H1 (cell line): ENCODE data around the gene ZDHHC3. TPM values are rescaled to one million over a fixed set of nuclear protein-coding genes. Genes with fewer than 3 reads are reported as not detected.

Experiments used
- CTCF ChIA-PET: fragments of 300-600 bp; sonication (Branson Sonifier 250); formaldehyde crosslinking; loops from one replicate; lab custom pipeline; 2021; ENCODE audit not compliant: partially characterized antibody; lab: Charles Lee
- POLR2A ChIA-PET: fragments of 300-600 bp; sonication (Branson Sonifier 250); formaldehyde crosslinking; loops from one replicate; lab custom pipeline; 2021; ENCODE audit warnings: inconsistent platforms; ENCODE audit not compliant: partially characterized antibody; lab: Charles Lee
- DNase-seq, 2 experiments: peaks; one replicate each; pipeline versions ENCODE4 v3.0.0 to v3.0.0-alpha.2; 2010 to 2022; ENCODE audit warnings: low spot score in 2 of 2, low read depth in 1 of 2, mixed read lengths in 1 of 2
- FAIRE-seq: peaks from 2 replicates; lab custom pipeline; 2011; peaks lifted over from hg19 to GRCh38; lab: Jason Lieb, UNC
- H2AFZ ChIP-seq: 2 replicates; pipeline ENCODE4 v1.8.1; 2012; ENCODE audit warnings: low read length, inconsistent platforms
- H2AK5ac ChIP-seq: 2 replicates; pipeline ENCODE4 v1.6.1; 2013; ENCODE audit warnings: low read depth, low read length
- H2BK120ac ChIP-seq: replicated peaks from 2 replicates; pipeline ENCODE3; 2013; ENCODE audit warnings: low read depth, low read length, inconsistent platforms
- H2BK12ac ChIP-seq: 2 replicates; pipeline ENCODE4 v1.6.1; 2013; ENCODE audit warnings: low read depth, low read length
- H2BK15ac ChIP-seq: 2 replicates; pipeline ENCODE4 v1.6.1; 2013; ENCODE audit warnings: low read length
- H2BK20ac ChIP-seq: 2 replicates; pipeline ENCODE4 v1.6.1; 2013; ENCODE audit warnings: low read length
- H2BK5ac ChIP-seq: 2 replicates; pipeline ENCODE4 v1.6.1; 2013; ENCODE audit warnings: low read depth, low read length
- H3K14ac ChIP-seq: 2 replicates; pipeline ENCODE4 v1.6.1; 2013; ENCODE audit warnings: inconsistent platforms; ENCODE audit not compliant: insufficient read length
- H3K18ac ChIP-seq: 2 replicates; pipeline ENCODE4 v1.6.1; 2013; ENCODE audit warnings: low read length; ENCODE audit errors: extremely low read depth
- H3K23ac ChIP-seq: 2 replicates; pipeline ENCODE4 v1.6.1; 2013; ENCODE audit warnings: inconsistent platforms; ENCODE audit not compliant: insufficient read length
- H3K23me2 ChIP-seq: 2 replicates; pipeline ENCODE4 v1.6.1; 2013; ENCODE audit warnings: low read depth, low read length
- H3K27ac ChIP-seq: 2 replicates; pipeline ENCODE4 v1.6.1; 2011; ENCODE audit warnings: low read depth, low read length, inconsistent platforms
- H3K27me3 ChIP-seq, 4 experiments: replicated peaks in 1 of 4; 1 replicate in 1 of 4; 2 replicates in 3 of 4; pipeline versions ENCODE4 v1.6.1 to v1.8.1; 2011 to 2013; ENCODE audit warnings: low read length in 3 of 4, mild to moderate bottlenecking in 3 of 4, inconsistent platforms in 2 of 4, mixed read lengths in 2 of 4, moderate library complexity in 1 of 4; ENCODE audit not compliant: control insufficient read depth in 3 of 4, insufficient read depth in 3 of 4; ENCODE audit errors: extremely low read depth in 1 of 4
- H3K36me3 ChIP-seq, 4 experiments: 2 replicates each; pipeline versions ENCODE4 v1.6.1 to v1.8.1; 2011 to 2013; ENCODE audit warnings: mild to moderate bottlenecking in 4 of 4, low read length in 3 of 4, moderate library complexity in 2 of 4, control low read depth in 1 of 4, inconsistent platforms in 1 of 4; ENCODE audit not compliant: insufficient read depth in 4 of 4, control insufficient read depth in 2 of 4
- H3K4ac ChIP-seq: replicated peaks from 2 replicates; pipeline ENCODE3; 2013; ENCODE audit warnings: low read length, low read depth, mixed read lengths, inconsistent platforms; ENCODE audit not compliant: insufficient read length
- H3K4me1 ChIP-seq, 4 experiments: replicated peaks in 1 of 4; 1 replicate in 1 of 4; 2 replicates in 3 of 4; pipeline versions ENCODE4 v1.6.1 to v1.8.1; 2011 to 2013; ENCODE audit warnings: low read length in 3 of 4, inconsistent platforms in 2 of 4, mixed read lengths in 1 of 4; ENCODE audit not compliant: insufficient read depth in 4 of 4, control insufficient read depth in 3 of 4
- H3K4me2 ChIP-seq, 2 experiments: 2 replicates each; pipeline versions ENCODE4 v1.6.1 to v1.8.1; 2011 to 2013; ENCODE audit warnings: low read depth in 2 of 2, low read length in 2 of 2, control low read depth in 1 of 2, inconsistent platforms in 1 of 2, mild to moderate bottlenecking in 1 of 2; ENCODE audit not compliant: insufficient read depth in 1 of 2
- H3K4me3 ChIP-seq, 4 experiments: fragments of 200-600, 300-600 bp in 1 of 4; sonication (generic), shearing (Covaris generic), sonication (Bioruptor Twin) in 1 of 4; 2 replicates each; pipeline versions ENCODE4 v1.5.1 to v1.8.1; 2011 to 2016; ENCODE audit warnings: low read length in 4 of 4, low read depth in 3 of 4, control low read depth in 2 of 4, inconsistent platforms in 2 of 4, mild to moderate bottlenecking in 2 of 4, mixed read lengths in 1 of 4, moderate library complexity in 1 of 4; ENCODE audit not compliant: insufficient read depth in 2 of 4; ENCODE audit errors: extremely low read depth in 1 of 4
- H3K56ac ChIP-seq: replicated peaks from 2 replicates; pipeline ENCODE3; 2013; ENCODE audit warnings: low read depth, mild to moderate bottlenecking, mixed read lengths, low read length, inconsistent platforms; ENCODE audit not compliant: insufficient read length
- H3K79me1 ChIP-seq: 2 replicates; pipeline ENCODE4 v1.6.1; 2013; ENCODE audit warnings: low read depth, low read length, control low read depth
- H3K79me2 ChIP-seq, 2 experiments: 2 replicates each; pipeline versions ENCODE4 v1.6.1 to v1.8.1; 2012 to 2013; ENCODE audit warnings: low read length in 2 of 2, mild to moderate bottlenecking in 2 of 2, inconsistent platforms in 1 of 2; ENCODE audit not compliant: insufficient read depth in 2 of 2, control insufficient read depth in 1 of 2
- H3K9ac ChIP-seq, 4 experiments: replicated peaks in 1 of 4; 1 replicate in 1 of 4; 2 replicates in 3 of 4; pipeline versions ENCODE4 v1.6.1 to v1.8.1; 2011 to 2013; ENCODE audit warnings: low read depth in 3 of 4, low read length in 3 of 4, control low read depth in 2 of 4, mild to moderate bottlenecking in 2 of 4, moderate library complexity in 2 of 4, inconsistent platforms in 1 of 4; ENCODE audit errors: extremely low read depth in 1 of 4
- H3K9me3 ChIP-seq, 2 experiments: 2 replicates each; pipeline versions ENCODE4 v1.6.1 to v1.8.1; 2012 to 2013; ENCODE audit warnings: mild to moderate bottlenecking in 2 of 2, moderate library complexity in 2 of 2, control low read depth in 1 of 2, inconsistent platforms in 1 of 2, low read depth in 1 of 2, low read length in 1 of 2, mixed read lengths in 1 of 2; ENCODE audit not compliant: insufficient read depth in 2 of 2
- H4K20me1 ChIP-seq, 2 experiments: replicated peaks in 1 of 2; 2 replicates each; pipeline versions ENCODE3 to v1.8.1; 2011 to 2013; ENCODE audit warnings: inconsistent platforms in 2 of 2, low read length in 2 of 2, mild to moderate bottlenecking in 1 of 2; ENCODE audit not compliant: insufficient read depth in 2 of 2, control insufficient read depth in 1 of 2
- H4K5ac ChIP-seq: 2 replicates; pipeline ENCODE4 v1.6.1; 2013; ENCODE audit warnings: low read length, low read depth, mixed read lengths, inconsistent platforms; ENCODE audit not compliant: insufficient read length
- H4K8ac ChIP-seq: 2 replicates; pipeline ENCODE4 v1.8.0; 2013; ENCODE audit warnings: mild to moderate bottlenecking, moderate library complexity, low read length, inconsistent platforms; ENCODE audit not compliant: insufficient read depth; ENCODE audit errors: extremely low read depth
- H4K91ac ChIP-seq: replicated peaks from 2 replicates; pipeline ENCODE3; 2013; ENCODE audit warnings: low read length, mixed read lengths, inconsistent platforms; ENCODE audit not compliant: insufficient read length
- PHF8 ChIP-seq: fragments of 200-600 bp; sonication (generic); conservative IDR thresholded peaks from 2 replicates; pipeline ENCODE4 v1.7.1; 2012; ENCODE audit warnings: low read depth, mild to moderate bottlenecking, inconsistent platforms, low read length, moderate library complexity
- RAD21 ChIP-seq, 2 experiments: IDR thresholded peaks in 1 of 2; conservative IDR thresholded peaks in 1 of 2; 2 replicates each; pipeline ENCODE4 v1.6.1; 2011; ENCODE audit warnings: low read depth in 2 of 2, low read length in 2 of 2, improper control_type of control experiment in 1 of 2, inconsistent platforms in 1 of 2, mild to moderate bottlenecking in 1 of 2, moderate library complexity in 1 of 2
- WGBS, 2 experiments: shearing (Covaris generic) in 1 of 2; methylation state at CpG; one replicate each; pipeline versions ENCODE4 v1.1.6 to v1.1.7; 2013 to 2015; ENCODE audit warnings: low lambda C conversion rate in 2 of 2, mixed read lengths in 2 of 2, inconsistent platforms in 1 of 2, low coverage in 1 of 2, missing lambda C conversion rate in 1 of 2; ENCODE audit not compliant: insufficient replicate concordance in 2 of 2, insufficient coverage in 1 of 2, insufficient read length in 1 of 2; ENCODE audit errors: extremely low coverage in 1 of 2, missing lambda C conversion rate in 1 of 2; 5-methylcytosine and 5-hydroxymethylcytosine counted together
- polyA plus RNA-seq, 7 experiments: library from polyadenylated mRNA; depleted of rRNA in 3 of 7; stranded (reverse) in 5 of 7; unstranded in 2 of 7; fragments of >200 nt in 5 of 7; fragments of 200-250 nt in 2 of 7; gene quantifications; 1 replicate in 5 of 7; 2 replicates in 1 of 7; 4 replicates in 1 of 7; pipeline versions ENCODE4 v1.2.1 to v1.2.3, GENCODE V29; 2011 to 2013; ENCODE audit warnings: missing spikeins in 2 of 7, mixed read lengths in 2 of 7
- total RNA-seq: library from RNA; stranded (reverse); fragmentation: NEBNext Ultra II Directional; extraction: Animal tissue kit (Norgen Biotek cat#: 25700); gene quantifications from 2 replicates; pipeline ENCODE4 v1.2.1, GENCODE V29; 2021
- TF ChIP-seq, protein P1 (sequence below), 3 experiments: IDR thresholded peaks; 1 replicate in 2 of 3; 2 replicates in 1 of 3; pipeline versions ENCODE4 v1.5.1 to v1.6.1; 2011; ENCODE audit warnings: low read length in 3 of 3, mild to moderate bottlenecking in 3 of 3, inconsistent platforms in 2 of 3, low read depth in 1 of 3, moderate library complexity in 1 of 3; ENCODE audit not compliant: insufficient read depth in 1 of 3; ENCODE audit errors: control extremely low read depth in 1 of 3

Gene ZDHHC3
- total and polyA plus RNA-seq, 2 of the 8 experiments (the other 6 are each of a cell fraction or from before 2014, with no cell fraction given) = 77.4 to 88.7 TPM

- no peak overlapping the region for H2AK5ac ChIP-seq
- FAIRE-seq = no peak
- 90% methylated on average over 4 of the region's 4 CpGs; no CpG with 5 or more reads in 1 of the 2 experiments for WGBS, 2 experiments
- H3K23ac ChIP-seq = no peak overlapping the region
- H2BK5ac ChIP-seq = no peak overlapping the region
- no peak overlapping the region for H2BK15ac ChIP-seq
- no peak overlapping the region for H3K4ac ChIP-seq
- peaks cover 0 to 2% (median 0%) of the 10 kb centered on the region in 4 experiments; a peak in 1 of 7 replicates for H3K4me1 ChIP-seq
- H3K27ac ChIP-seq = no peak overlapping the region
- H3K4me2 ChIP-seq = no peak overlapping the region
- no peaks in the 10 kb centered on the region for H3K23me2 ChIP-seq
- no peak for TF ChIP-seq PHF8
- peak; percentile 42; a peak in 3 of 4 replicates for TF ChIP-seq RAD21 (IDR thresholded peaks at IDR 0.05 in 1 of 2, conservative IDR thresholded peaks at IDR 0.05 in 1 of 2; ENCODE audit: low read depth in 2 of 2, low read length in 2 of 2)
- TF ChIP-seq, protein P1, sequence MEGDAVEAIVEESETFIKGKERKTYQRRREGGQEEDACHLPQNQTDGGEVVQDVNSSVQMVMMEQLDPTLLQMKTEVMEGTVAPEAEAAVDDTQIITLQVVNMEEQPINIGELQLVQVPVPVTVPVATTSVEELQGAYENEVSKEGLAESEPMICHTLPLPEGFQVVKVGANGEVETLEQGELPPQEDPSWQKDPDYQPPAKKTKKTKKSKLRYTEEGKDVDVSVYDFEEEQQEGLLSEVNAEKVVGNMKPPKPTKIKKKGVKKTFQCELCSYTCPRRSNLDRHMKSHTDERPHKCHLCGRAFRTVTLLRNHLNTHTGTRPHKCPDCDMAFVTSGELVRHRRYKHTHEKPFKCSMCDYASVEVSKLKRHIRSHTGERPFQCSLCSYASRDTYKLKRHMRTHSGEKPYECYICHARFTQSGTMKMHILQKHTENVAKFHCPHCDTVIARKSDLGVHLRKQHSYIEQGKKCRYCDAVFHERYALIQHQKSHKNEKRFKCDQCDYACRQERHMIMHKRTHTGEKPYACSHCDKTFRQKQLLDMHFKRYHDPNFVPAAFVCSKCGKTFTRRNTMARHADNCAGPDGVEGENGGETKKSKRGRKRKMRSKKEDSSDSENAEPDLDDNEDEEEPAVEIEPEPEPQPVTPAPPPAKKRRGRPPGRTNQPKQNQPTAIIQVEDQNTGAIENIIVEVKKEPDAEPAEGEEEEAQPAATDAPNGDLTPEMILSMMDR (IDR thresholded peaks at IDR 0.05; ENCODE audit: control extremely low read depth in 1 of 3, insufficient read depth in 1 of 3, low read depth in 1 of 3, low read length in 3 of 3) = peak; percentile 56 to 62 (median 56)
- no peaks in the 10 kb centered on the region for H3K27me3 ChIP-seq
- H3K9me3 ChIP-seq = peaks cover 0 to 3% of the 10 kb centered on the region in 2 experiments; a peak in 1 of 4 replicates
- no peak overlapping the region for H3K18ac ChIP-seq
- no peak overlapping the region for H3K4me3 ChIP-seq
- H3K79me1 ChIP-seq = no peaks in the 10 kb centered on the region
- DNase-seq = no peak
- no peak overlapping the region for H4K8ac ChIP-seq
- no peaks in the 10 kb centered on the region for H4K20me1 ChIP-seq
- ChIA-PET CTCF (interaction anchor here (0.5 to 6.3 kb wide), 37 partner anchors 9 to 596 kb away, joined by 3 to 69 read pairs (median 5); partner anchors contain the start of genes EXOSC7 and TMEM42), POLR2A (interaction anchor here (1.0 to 1.5 kb wide), 3 partner anchors 10 to 60 kb away, joined by 3 to 5 read pairs (median 3); partner anchors contain the start of gene ZDHHC3)
- H4K5ac ChIP-seq = no peak overlapping the region
- no peak overlapping the region for H2BK12ac ChIP-seq
- H4K91ac ChIP-seq = no peak overlapping the region
- H2BK20ac ChIP-seq = no peak overlapping the region
- no peak overlapping the region for H3K56ac ChIP-seq
- H3K9ac ChIP-seq = no peak overlapping the region
- H3K14ac ChIP-seq = no peak overlapping the region
- H3K36me3 ChIP-seq = no peaks in the 10 kb centered on the region
- H2BK120ac ChIP-seq = no peak overlapping the region
- H3K79me2 ChIP-seq = no peaks in the 10 kb centered on the region
- no peak overlapping the region for H2AFZ ChIP-seq
Measured at GRCh38 chr3:44914936-44915335, 61.0 kb downstream of the ZDHHC3 start.
